ENCODE results near the gene ANKRD42. TPM values are rescaled to one million over a fixed set of nuclear protein-coding genes. Genes with fewer than 3 reads are reported as not detected.

Gene ANKRD42
- total RNA-seq, 4 donors from 2014 or later = 11.8 to 13.0 (median 12.6) TPM

GRCh38 chr11:83181815-83182214, 11.7 kb upstream of the ANKRD42 start:
- no peaks in the 10 kb centered on the region for H3K27me3 ChIP-seq
- DNase-seq (ENCODE audit: extremely low spot score) = no peak
- H3K36me3 ChIP-seq = peaks cover 52 to 98% (median 87%) of the 10 kb centered on the region in 4 donors
- no peaks in the 10 kb centered on the region for H3K9me3 ChIP-seq
- H3K4me1 ChIP-seq = peaks cover 0 to 6% (median 3%) of the 10 kb centered on the region in 4 donors
- no peak overlapping the region for H3K27ac ChIP-seq (replicated peaks in 1 of 4)
- 60% methylated on average over 2 of the region's 2 CpGs for whole genome bisulfite sequencing
- intact Hi-C loops (cut with DNase I) = no loop called here
- H3K4me3 ChIP-seq = no peak overlapping the region
- TF ChIP-seq EP300 (IDR thresholded peaks at IDR 0.05) (no peak), POLR2AphosphoS5 (IDR thresholded peaks at IDR 0.05) (no peak), POLR2A (IDR thresholded peaks at IDR 0.05; ENCODE audit: low read depth) (no peak)
- TF ChIP-seq, protein P1, sequence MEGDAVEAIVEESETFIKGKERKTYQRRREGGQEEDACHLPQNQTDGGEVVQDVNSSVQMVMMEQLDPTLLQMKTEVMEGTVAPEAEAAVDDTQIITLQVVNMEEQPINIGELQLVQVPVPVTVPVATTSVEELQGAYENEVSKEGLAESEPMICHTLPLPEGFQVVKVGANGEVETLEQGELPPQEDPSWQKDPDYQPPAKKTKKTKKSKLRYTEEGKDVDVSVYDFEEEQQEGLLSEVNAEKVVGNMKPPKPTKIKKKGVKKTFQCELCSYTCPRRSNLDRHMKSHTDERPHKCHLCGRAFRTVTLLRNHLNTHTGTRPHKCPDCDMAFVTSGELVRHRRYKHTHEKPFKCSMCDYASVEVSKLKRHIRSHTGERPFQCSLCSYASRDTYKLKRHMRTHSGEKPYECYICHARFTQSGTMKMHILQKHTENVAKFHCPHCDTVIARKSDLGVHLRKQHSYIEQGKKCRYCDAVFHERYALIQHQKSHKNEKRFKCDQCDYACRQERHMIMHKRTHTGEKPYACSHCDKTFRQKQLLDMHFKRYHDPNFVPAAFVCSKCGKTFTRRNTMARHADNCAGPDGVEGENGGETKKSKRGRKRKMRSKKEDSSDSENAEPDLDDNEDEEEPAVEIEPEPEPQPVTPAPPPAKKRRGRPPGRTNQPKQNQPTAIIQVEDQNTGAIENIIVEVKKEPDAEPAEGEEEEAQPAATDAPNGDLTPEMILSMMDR (IDR thresholded peaks at IDR 0.05) = no peak

- peaks cover 44 to 94% (median 86%) of the 10 kb centered on the region in 4 donors for H3K36me3 ChIP-seq
- TF ChIP-seq POLR2A (IDR thresholded peaks at IDR 0.05; ENCODE audit: low read depth) (no peak), POLR2AphosphoS5 (IDR thresholded peaks at IDR 0.05) (no peak), EP300 (IDR thresholded peaks at IDR 0.05) (no peak)
- TF ChIP-seq, protein P1 (IDR thresholded peaks at IDR 0.05) = no peak
- intact Hi-C loops (cut with DNase I) = no loop called here
- DNase-seq (ENCODE audit: extremely low spot score) = no peak
- no peak overlapping the region for H3K4me3 ChIP-seq
- 84% methylated on average over 1 of the region's 1 CpG for WGBS
- H3K27ac ChIP-seq (replicated peaks in 1 of 4) = no peak overlapping the region
- no peaks in the 10 kb centered on the region for H3K9me3 ChIP-seq
- peaks cover 0 to 6% (median 3%) of the 10 kb centered on the region in 4 donors for H3K4me1 ChIP-seq
- H3K27me3 ChIP-seq = no peaks in the 10 kb centered on the region
These were observed 7.7 kb upstream of the ANKRD42 start for GRCh38 chr11:83185767-83186166.

DNA sequence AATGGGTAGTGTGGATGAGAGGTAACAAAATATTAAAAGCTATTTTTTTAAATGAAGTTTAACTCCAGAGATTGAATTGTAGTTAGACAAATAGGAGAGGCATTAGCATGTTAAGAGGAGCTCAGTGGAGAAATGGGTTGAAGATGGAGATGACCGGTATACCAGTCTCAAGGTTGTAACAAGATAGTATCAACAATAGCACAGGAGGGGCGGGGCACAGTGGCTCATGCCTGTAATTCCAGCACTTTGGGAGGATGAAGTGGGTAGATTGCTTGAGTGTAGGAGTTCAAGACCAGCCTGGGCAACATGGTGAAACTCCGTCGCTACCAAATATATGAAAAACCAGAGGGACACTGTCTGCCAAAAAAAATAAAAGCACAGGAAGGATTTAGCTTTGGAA, 6.0 kb upstream of the ANKRD42 start:
- Histone ChIP-seq H3K4me1 (peaks cover 10 to 18% (median 13%) of the 10 kb centered on the region in 4 donors), H3K9me3 (no peaks in the 10 kb centered on the region), H3K27ac (replicated peaks in 1 of 4) (no peak overlapping the region), H3K4me3 (no peak overlapping the region), H3K27me3 (no peaks in the 10 kb centered on the region), H3K36me3 (peaks cover 40 to 96% (median 86%) of the 10 kb centered on the region in 4 donors)
- no peak for TF ChIP-seq POLR2AphosphoS5 (IDR thresholded peaks at IDR 0.05)
- TF ChIP-seq POLR2A (IDR thresholded peaks at IDR 0.05; ENCODE audit: low read depth) = no peak
- TF ChIP-seq, protein P1 (IDR thresholded peaks at IDR 0.05) = no peak
- no peak for TF ChIP-seq EP300 (IDR thresholded peaks at IDR 0.05)
- intact Hi-C loops (cut with DNase I) = no loop called here
- WGBS = 86% methylated on average over 4 of the region's 4 CpGs
- no peak for DNase-seq (ENCODE audit: extremely low spot score)

DNA sequence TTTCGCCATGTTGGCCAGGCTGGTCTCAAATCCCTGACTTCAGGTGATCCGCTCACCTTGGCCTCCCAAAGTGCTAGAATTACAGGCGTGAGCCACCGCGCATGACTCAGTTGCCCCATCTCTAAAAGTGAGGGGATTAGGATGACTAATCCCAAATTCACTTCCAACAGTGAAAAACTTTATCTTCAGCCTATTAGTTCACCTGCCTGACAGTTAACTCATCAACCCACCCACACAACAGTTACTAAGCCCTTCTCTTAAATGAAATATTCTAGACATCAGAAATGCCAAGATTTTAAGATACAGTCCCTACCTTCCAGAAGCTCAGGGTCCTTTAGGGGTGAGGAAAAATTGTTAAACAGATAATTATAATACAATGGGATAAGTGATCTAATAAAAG, 2.0 kb upstream of the ANKRD42 start:
- DNase-seq (ENCODE audit: extremely low spot score) = no peak
- no peak overlapping the region for H3K4me3 ChIP-seq
- intact Hi-C loops (cut with DNase I) = loop anchor here (5.0 kb wide), 2 partner anchors 34 to 289 kb away; partner anchors contain the start of genes DDIAS, PCF11 and PRCP
- H3K36me3 ChIP-seq = peaks cover 21 to 55% (median 51%) of the 10 kb centered on the region in 4 donors
- H3K9me3 ChIP-seq = no peaks in the 10 kb centered on the region
- peak overlapping the region in 1 of 4 donors; percentile 95 for H3K27ac ChIP-seq (replicated peaks in 1 of 4)
- H3K4me1 ChIP-seq = peaks cover 29 to 40% (median 38%) of the 10 kb centered on the region in 4 donors
- TF ChIP-seq EP300 (IDR thresholded peaks at IDR 0.05) = no peak
- no peak for TF ChIP-seq POLR2A (IDR thresholded peaks at IDR 0.05; ENCODE audit: low read depth)
- TF ChIP-seq, protein P1 (IDR thresholded peaks at IDR 0.05) = no peak
- no peak for TF ChIP-seq POLR2AphosphoS5 (IDR thresholded peaks at IDR 0.05)
- WGBS = 94% methylated on average over 5 of the region's 5 CpGs
- H3K27me3 ChIP-seq = no peaks in the 10 kb centered on the region

DNA sequence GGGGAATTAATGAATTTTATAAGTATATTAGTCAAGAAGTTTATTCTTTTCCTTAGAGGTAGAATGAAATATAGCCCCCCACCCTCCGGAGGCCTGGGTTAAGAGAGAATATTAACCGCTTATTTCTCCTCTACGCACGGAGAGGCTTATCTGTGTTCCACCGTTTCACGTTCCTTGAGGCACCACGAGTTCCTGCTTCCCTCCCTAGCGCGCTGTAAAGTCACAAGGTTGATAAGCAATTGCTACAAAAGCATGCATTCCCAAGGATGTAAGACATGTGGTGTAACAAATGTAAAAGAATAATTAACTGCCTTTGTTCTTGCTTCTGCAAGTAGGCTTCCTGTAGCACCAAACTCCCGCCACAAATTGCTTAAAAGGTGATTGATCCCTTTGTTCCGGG, 1.5 kb upstream of the ANKRD42 start:
- H3K4me3 ChIP-seq = peak overlapping the region in 2 of 4 donors; percentile 73 to 86
- intact Hi-C loops (cut with DNase I) = loop anchor here (5.0 kb wide), 2 partner anchors 35 to 290 kb away; partner anchors contain the start of genes DDIAS, PCF11 and PRCP
- WGBS = 88% methylated on average over 11 of the region's 11 CpGs
- H3K27me3 ChIP-seq = no peaks in the 10 kb centered on the region
- peaks cover 29 to 44% (median 42%) of the 10 kb centered on the region in 4 donors for H3K4me1 ChIP-seq
- H3K9me3 ChIP-seq = no peaks in the 10 kb centered on the region
- no peak for DNase-seq (ENCODE audit: extremely low spot score)
- peaks cover 21 to 51% (median 46%) of the 10 kb centered on the region in 4 donors for H3K36me3 ChIP-seq
- TF ChIP-seq EP300 (IDR thresholded peaks at IDR 0.05) (no peak), POLR2A (IDR thresholded peaks at IDR 0.05; ENCODE audit: low read depth) (no peak), POLR2AphosphoS5 (IDR thresholded peaks at IDR 0.05) (no peak)
- TF ChIP-seq, protein P1 (IDR thresholded peaks at IDR 0.05) = no peak
- H3K27ac ChIP-seq (replicated peaks in 1 of 4) = peak overlapping the region in 3 of 4 donors; percentile 91 to 95 (median 93)

Data from esophagus muscularis mucosa (tissue), 4 donors.